K562 (cell line): Measurements from ENCODE around the gene BTRC. TPM values are rescaled to one million over a fixed set of nuclear protein-coding genes. Genes with fewer than 3 reads are reported as not detected.

Source experiments
- ATAC-seq: fragments of 200-7000 bp; cut with Tn5 transposase; 3 replicates; pipeline ENCODE4 v1.9.1; 2020; ENCODE audit warnings: moderate library complexity
- BruUV-seq: library from RNA; stranded (reverse); fragments of 400-500 nt; replicated peaks from 2 replicates; lab custom pipeline; 2021; lab: Mats Ljungman, UMichigan
- CTCF ChIA-PET: fragments of 300-600 bp; formaldehyde crosslinking; extraction: SDS; loops from one replicate; lab custom pipeline; 2021; ENCODE audit warnings: low intra/inter-chr PET ratio; lab: Yijun Ruan, JAX
- POLR2A ChIA-PET: fragments of 300-600, 350-650 bp; sonication (Branson Sonifier 250); formaldehyde crosslinking; extraction: SDS; loops from one replicate; lab custom pipeline; 2021; ENCODE audit warnings: antibody characterized with exemption, inconsistent platforms; lab: Yijun Ruan, JAX
- DNase-seq, 4 experiments: peaks; one replicate each; pipeline versions ENCODE4 v3.0.0 to v3.0.0-alpha.2; 2011 to 2018; ENCODE audit warnings: low spot score in 3 of 4, mixed read lengths in 3 of 4; ENCODE audit errors: extremely low read depth in 1 of 4
- FAIRE-seq: peaks from 2 replicates; lab custom pipeline; 2011; peaks lifted over from hg19 to GRCh38; lab: Jason Lieb, UNC
- H2AFZ ChIP-seq: 2 replicates; pipeline ENCODE4 v1.6.0; 2011; ENCODE audit warnings: low read depth, low read length, control low read depth, inconsistent platforms
- H3K27ac ChIP-seq: fragments of 200-600 bp; 3 replicates; pipeline ENCODE4 v1.8.0; 2011; ENCODE audit warnings: low read depth, mild to moderate bottlenecking, control low read depth, inconsistent platforms, low read length, moderate library complexity, mixed read lengths; ENCODE audit errors: extremely low read depth
- H3K27me3 ChIP-seq, 2 experiments: fragments of 300-600 bp in 1 of 2; 2 replicates in 1 of 2; 3 replicates in 1 of 2; pipeline versions ENCODE4 v1.6.0 to v1.8.0; 2011; ENCODE audit warnings: inconsistent platforms in 2 of 2, low read length in 2 of 2, mild to moderate bottlenecking in 1 of 2, mixed read lengths in 1 of 2, moderate library complexity in 1 of 2; ENCODE audit not compliant: control insufficient read depth in 2 of 2, insufficient read depth in 2 of 2
- H3K36me3 ChIP-seq: fragments of 300-600 bp; 3 replicates; pipeline ENCODE4 v1.8.0; 2011; ENCODE audit warnings: mild to moderate bottlenecking, low read length, inconsistent platforms; ENCODE audit not compliant: control insufficient read depth, insufficient read depth
- H3K4me1 ChIP-seq, 2 experiments: fragments of 200-600 bp in 1 of 2; replicated peaks in 1 of 2; 2 replicates in 1 of 2; 3 replicates in 1 of 2; pipeline versions ENCODE4 v1.5.1 to v1.8.0; 2011; ENCODE audit warnings: inconsistent platforms in 2 of 2, low read length in 2 of 2, mild to moderate bottlenecking in 1 of 2, mixed read lengths in 1 of 2, moderate library complexity in 1 of 2; ENCODE audit not compliant: control insufficient read depth in 2 of 2, insufficient read depth in 2 of 2
- H3K4me2 ChIP-seq: 2 replicates; pipeline ENCODE4 v1.6.1; 2011; ENCODE audit warnings: low read length, control low read depth, inconsistent platforms, mixed read lengths; ENCODE audit not compliant: insufficient read depth
- H3K4me3 ChIP-seq: fragments of 200-600 bp; sonication (generic), shearing (Covaris generic); 2 replicates; pipeline ENCODE4 v1.5.1; 2016; ENCODE audit warnings: control low read depth, inconsistent platforms
- H3K79me2 ChIP-seq: fragments of 200-600 bp; 3 replicates; pipeline ENCODE4 v1.8.0; 2011; ENCODE audit warnings: low read length, inconsistent platforms; ENCODE audit not compliant: control insufficient read depth, insufficient read depth
- H3K9ac ChIP-seq, 2 experiments: 2 replicates each; pipeline versions ENCODE4 v1.6.0 to v1.6.1; 2011; ENCODE audit warnings: low read depth in 2 of 2, low read length in 2 of 2, control low read depth in 1 of 2, inconsistent platforms in 1 of 2, mild to moderate bottlenecking in 1 of 2, mixed read lengths in 1 of 2; ENCODE audit not compliant: insufficient read depth in 1 of 2
- H3K9me1 ChIP-seq: one replicate; pipeline ENCODE4 v1.6.0; 2011; ENCODE audit warnings: inconsistent platforms, mild to moderate bottlenecking, low read length, moderate library complexity; ENCODE audit not compliant: control insufficient read depth, insufficient read depth
- H3K9me3 ChIP-seq: replicated peaks from 2 replicates; pipeline ENCODE4 v1.5.1; 2011; ENCODE audit warnings: low read depth, low read length, inconsistent platforms; ENCODE audit not compliant: control insufficient read depth, insufficient read depth
- H4K20me1 ChIP-seq: replicated peaks from 2 replicates; pipeline ENCODE4 v1.6.1; 2011; ENCODE audit warnings: low read length, inconsistent platforms, mixed read lengths; ENCODE audit not compliant: control insufficient read depth, insufficient read depth
- ATF3 ChIP-seq, 2 experiments: fragments of 450-650 bp in 1 of 2; sonication (generic) in 1 of 2; formaldehyde crosslinking in 1 of 2; IDR thresholded peaks in 1 of 2; conservative IDR thresholded peaks in 1 of 2; 2 replicates each; pipeline versions ENCODE4 v1.6.1 to v1.8.1; 2016 to 2023; ENCODE audit warnings: mild to moderate bottlenecking in 2 of 2, moderate library complexity in 2 of 2, inconsistent platforms in 1 of 2, missing genetic modification reagents in 1 of 2
- CBFA2T3 ChIP-seq: fragments of 450-650 bp; IDR thresholded peaks from 2 replicates; pipeline ENCODE4 v1.6.1; 2017
- DPF2 ChIP-seq: fragments of 450-650 bp; IDR thresholded peaks from 2 replicates; pipeline ENCODE4 v1.6.1; 2016
- EGR1 ChIP-seq: fragments of 450-650 bp; conservative IDR thresholded peaks from 2 replicates; pipeline ENCODE4 v1.6.1; 2017; ENCODE audit warnings: mild to moderate bottlenecking
- FOS ChIP-seq: IDR thresholded peaks from 3 replicates; pipeline ENCODE4 v1.6.1; 2011; ENCODE audit not compliant: insufficient read length; ENCODE audit errors: extremely low read depth
- HLTF ChIP-seq: fragments of 450-650 bp; IDR thresholded peaks from 2 replicates; pipeline ENCODE4 v1.6.1; 2016
- JUN ChIP-seq, 2 experiments: sonication (generic) in 1 of 2; formaldehyde crosslinking in 1 of 2; IDR thresholded peaks; 2 replicates each; pipeline versions ENCODE4 v1.6.1 to v1.8.0; 2012 to 2022; ENCODE audit warnings: borderline replicate concordance in 2 of 2, mild to moderate bottlenecking in 2 of 2, improper control_type of control experiment in 1 of 2, low read depth in 1 of 2, low read length in 1 of 2, missing genetic modification reagents in 1 of 2
- KLF10 ChIP-seq: fragments of 250-450 bp; sonication (Bioruptor Pico); IDR thresholded peaks from 2 replicates; pipeline ENCODE4 v1.6.1; 2021; ENCODE audit warnings: matching md5 sums
- MEIS2 ChIP-seq: fragments of 450-650 bp; IDR thresholded peaks from 2 replicates; pipeline ENCODE4 v1.6.1; 2014; ENCODE audit warnings: mild to moderate bottlenecking; ENCODE audit not compliant: partially characterized antibody
- MTA2 ChIP-seq: fragments of 450-650 bp; IDR thresholded peaks from 2 replicates; pipeline ENCODE4 v1.6.1; 2016; ENCODE audit warnings: low read depth
- NCOR1 ChIP-seq: fragments of 450-650 bp; IDR thresholded peaks from 2 replicates; pipeline ENCODE4 v1.6.1; 2016; ENCODE audit warnings: mild to moderate bottlenecking, moderate library complexity
- NR2F6 ChIP-seq: fragments of 450-650 bp; formaldehyde crosslinking; IDR thresholded peaks from 2 replicates; pipeline ENCODE4 v1.4.0; 2020; ENCODE audit warnings: mild to moderate bottlenecking
- SMARCA4 ChIP-seq: fragments of 450-650 bp; IDR thresholded peaks from 2 replicates; pipeline ENCODE4 v1.6.1; 2016
- SMARCE1 ChIP-seq: fragments of 450-650 bp; IDR thresholded peaks from 2 replicates; pipeline ENCODE4 v1.7.1; 2016; ENCODE audit warnings: mild to moderate bottlenecking
- SOX6 ChIP-seq: fragments of 450-650 bp; IDR thresholded peaks from 2 replicates; pipeline ENCODE4 v1.6.1; 2014; ENCODE audit warnings: mild to moderate bottlenecking
- STAT5A ChIP-seq: IDR thresholded peaks from 2 replicates; pipeline ENCODE4 v1.6.1; 2012; ENCODE audit warnings: low read length, inconsistent platforms, borderline replicate concordance
- TAL1 ChIP-seq: fragments of 450-650 bp; IDR thresholded peaks from 2 replicates; pipeline ENCODE4 v1.6.1; 2016; ENCODE audit warnings: mild to moderate bottlenecking
- ZNF277 ChIP-seq: fragments of 250-450 bp; sonication (Bioruptor Pico); IDR thresholded peaks from 2 replicates; pipeline ENCODE4 v1.8.0; 2022; ENCODE audit warnings: inconsistent platforms, mild to moderate bottlenecking, moderate library complexity, borderline replicate concordance
- ZNF778 ChIP-seq: fragments of 450-650 bp; formaldehyde crosslinking; IDR thresholded peaks from 2 replicates; pipeline ENCODE4 v1.4.0; 2020; ENCODE audit warnings: mild to moderate bottlenecking, moderate library complexity
- ZNF830 ChIP-seq: fragments of 250-450 bp; sonication (Bioruptor Pico); IDR thresholded peaks from 2 replicates; pipeline ENCODE4 v1.5.0; 2021; ENCODE audit warnings: mild to moderate bottlenecking
- WGBS: fragments of 100-300 bp; shearing (Covaris generic); methylation state at CpG from one replicate; pipeline ENCODE4 v1.1.6; 2016; ENCODE audit warnings: low coverage, mixed read lengths; ENCODE audit not compliant: insufficient coverage; ENCODE audit errors: missing lambda C conversion rate; 5-methylcytosine and 5-hydroxymethylcytosine counted together
- in situ Hi-C: fragments of 300-500 bp; cut with MboI; formaldehyde crosslinking; loops from 4 replicates; pipeline ENCODE4 v1.15.0; 2018; ENCODE audit warnings: inconsistent platforms, mixed read lengths
- intact Hi-C: fragments of 100-400 bp; cut with micrococcal nuclease; formaldehyde crosslinking; loops from 2 replicates; pipeline ENCODE4 v1.14.2; 2022
- polyA plus RNA-seq, 8 experiments: library from polyadenylated mRNA; depleted of rRNA in 4 of 8; stranded (reverse) in 5 of 8; unstranded in 3 of 8; fragments of >200 nt; fragmentation: Nextera tagmentation in 2 of 8; fragmentation: Illumina TruSeq in 1 of 8; extraction: Ambion mirVana in 2 of 8; extraction: Trizol in 1 of 8; gene quantifications; 2 replicates each; pipeline versions ENCODE4 v1.2.1 to v1.2.3, GENCODE V29; 2011 to 2014; ENCODE audit warnings: inconsistent platforms in 1 of 8, missing spikeins in 1 of 8
- total RNA-seq, 7 experiments: library from RNA; depleted of rRNA in 6 of 7; stranded (reverse); fragments of >200 nt in 6 of 7; fragmentation: Illumina TruSeq in 2 of 7; extraction: Trizol in 2 of 7; gene quantifications; 2 replicates each; pipeline versions ENCODE4 v1.2.1 to v1.2.3, GENCODE V29; 2011 to 2021; ENCODE audit warnings: low replicate concordance in 1 of 7
- TF ChIP-seq, protein P1 (sequence below): fragments of 450-650 bp; IDR thresholded peaks from 2 replicates; pipeline ENCODE4 v1.6.1; 2016

The BTRC gene
- total and polyA plus RNA-seq, 9 of the 15 experiments (the other 6 are each of a cell fraction or from before 2014, with no cell fraction given), result 1.6 to 15.4 (median 7.0) TPM

DNA sequence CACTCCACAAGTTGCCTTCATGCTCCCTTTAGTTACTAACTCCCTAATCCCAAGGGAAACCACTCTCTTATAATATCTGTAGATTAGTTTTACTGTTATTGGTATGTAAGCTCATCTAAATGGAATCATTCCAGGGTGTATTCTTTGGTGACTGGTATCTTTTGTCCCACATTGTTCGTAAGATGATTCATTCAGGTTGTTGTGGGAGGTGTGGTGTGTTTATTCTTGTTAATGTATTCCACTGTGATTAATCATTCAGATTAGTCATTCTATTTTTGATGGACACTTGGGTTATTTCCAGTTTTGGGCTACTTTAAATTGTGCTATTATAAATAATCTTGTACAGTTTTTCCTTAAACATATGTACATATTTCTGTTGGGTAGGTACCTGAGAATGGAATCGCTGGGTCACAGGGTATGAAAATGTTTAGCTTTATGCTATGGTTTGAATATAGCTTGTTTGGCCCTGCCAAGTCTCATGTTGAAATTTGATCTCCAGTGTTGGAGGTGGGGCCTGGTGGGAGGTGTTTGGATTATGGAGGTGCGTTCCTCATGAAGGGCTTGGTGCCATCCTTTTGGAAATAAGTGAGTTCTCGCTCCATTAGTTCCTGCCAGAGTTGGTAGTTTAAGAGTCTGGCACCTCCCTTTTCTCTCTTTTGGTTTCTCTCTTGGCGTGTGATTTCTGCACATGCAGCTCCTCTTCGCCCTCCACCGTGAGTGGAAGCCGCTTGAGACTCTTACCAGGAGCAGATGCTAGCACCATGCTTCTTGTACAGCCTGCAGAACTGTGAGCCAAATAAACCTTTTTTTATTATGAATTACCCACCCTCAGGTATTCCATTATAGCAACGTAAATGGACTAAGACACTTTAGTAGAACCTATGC, 13.8 kb downstream of the BTRC start:
- in situ Hi-C loops (no loop called here), intact Hi-C loops (no loop called here)
- FAIRE-seq, result peak; percentile 15
- H3K9ac ChIP-seq, result no peak overlapping the region
- POLR2A ChIA-PET, result interaction anchor here (1.1 kb wide), 2 partner anchors 15 to 29 kb away, joined by 3 to 4 read pairs; no protein-coding TSS in a partner anchor
- H3K27ac ChIP-seq, result peak overlapping the region; percentile 45; the same call in 1 of the 3 replicates
- peak; percentile 63 for ATAC-seq
- no peaks in the 10 kb centered on the region for H3K79me2 ChIP-seq
- H2AFZ ChIP-seq, result no peak overlapping the region
- CTCF ChIA-PET, result interaction anchor here (0.5 kb wide), 1 partner anchor 187 kb away, joined by 3 read pairs; no protein-coding TSS in a partner anchor
- WGBS, result 62% methylated on average over 9 of the region's 9 CpGs
- H3K27me3 ChIP-seq, result no peaks in the 10 kb centered on the region
- H4K20me1 ChIP-seq, result no peaks in the 10 kb centered on the region
- H3K4me2 ChIP-seq, result no peak overlapping the region; the same call in 1 of the 2 replicates
- no peaks in the 10 kb centered on the region for H3K9me1 ChIP-seq
- DNase-seq, result peak; percentile 25 to 38 (median 29)
- no peak overlapping the region for H3K4me3 ChIP-seq
- no peaks in the 10 kb centered on the region for H3K9me3 ChIP-seq
- BruUV-seq, result no TSS peak
- H3K4me1 ChIP-seq, result peaks cover 0 to 7% of the 10 kb centered on the region in 2 experiments; a peak in 4 of 5 replicates
- no peaks in the 10 kb centered on the region for H3K36me3 ChIP-seq
- peak; percentile 48; the same call in 1 of the 2 replicates for TF ChIP-seq JUN (IDR thresholded peaks at IDR 0.05; ENCODE audit: borderline replicate concordance, low read depth, low read length)
- no peak for TF ChIP-seq JUN (CRISPR knock-in tag; IDR thresholded peaks at IDR 0.05; ENCODE audit: borderline replicate concordance)
- peak; percentile 33; the same call in 1 of the 2 replicates for TF ChIP-seq STAT5A
- TF ChIP-seq ZNF277 (CRISPR knock-in tag), result no peak
- peak; percentile 90 for TF ChIP-seq MEIS2
- TF ChIP-seq NCOR1, result peak; percentile 50
- peak; percentile 79 for TF ChIP-seq SMARCE1
- peak; percentile 31; the same call in 1 of the 2 replicates for TF ChIP-seq TAL1
- TF ChIP-seq HLTF, result no peak
- peak; percentile 78 for TF ChIP-seq DPF2
- no peak for TF ChIP-seq ZNF778 (CRISPR knock-in tag)
- TF ChIP-seq, protein P1, sequence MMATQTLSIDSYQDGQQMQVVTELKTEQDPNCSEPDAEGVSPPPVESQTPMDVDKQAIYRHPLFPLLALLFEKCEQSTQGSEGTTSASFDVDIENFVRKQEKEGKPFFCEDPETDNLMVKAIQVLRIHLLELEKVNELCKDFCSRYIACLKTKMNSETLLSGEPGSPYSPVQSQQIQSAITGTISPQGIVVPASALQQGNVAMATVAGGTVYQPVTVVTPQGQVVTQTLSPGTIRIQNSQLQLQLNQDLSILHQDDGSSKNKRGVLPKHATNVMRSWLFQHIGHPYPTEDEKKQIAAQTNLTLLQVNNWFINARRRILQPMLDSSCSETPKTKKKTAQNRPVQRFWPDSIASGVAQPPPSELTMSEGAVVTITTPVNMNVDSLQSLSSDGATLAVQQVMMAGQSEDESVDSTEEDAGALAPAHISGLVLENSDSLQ, result peak; percentile 86
- TF ChIP-seq CBFA2T3, result peak; percentile 79
- peak; percentile 75 for TF ChIP-seq SMARCA4
- TF ChIP-seq NR2F6 (CRISPR knock-in tag), result no peak
- TF ChIP-seq EGR1, result peak; percentile 42; the same call in 1 of the 2 replicates
- TF ChIP-seq ATF3 (IDR thresholded peaks at IDR 0.05), result peak; percentile 73
- TF ChIP-seq ATF3 (CRISPR knock-in tag; conservative IDR thresholded peaks at IDR 0.05), result no peak
- no peak for TF ChIP-seq ZNF830 (CRISPR knock-in tag)
- TF ChIP-seq KLF10 (CRISPR knock-in tag), result no peak
- TF ChIP-seq FOS, result peak; percentile 40
- peak; percentile 56 for TF ChIP-seq SOX6
- TF ChIP-seq MTA2, result peak; percentile 21; the same call in 1 of the 2 replicates
